ENCODE results near the gene IFNAR2.

DNA sequence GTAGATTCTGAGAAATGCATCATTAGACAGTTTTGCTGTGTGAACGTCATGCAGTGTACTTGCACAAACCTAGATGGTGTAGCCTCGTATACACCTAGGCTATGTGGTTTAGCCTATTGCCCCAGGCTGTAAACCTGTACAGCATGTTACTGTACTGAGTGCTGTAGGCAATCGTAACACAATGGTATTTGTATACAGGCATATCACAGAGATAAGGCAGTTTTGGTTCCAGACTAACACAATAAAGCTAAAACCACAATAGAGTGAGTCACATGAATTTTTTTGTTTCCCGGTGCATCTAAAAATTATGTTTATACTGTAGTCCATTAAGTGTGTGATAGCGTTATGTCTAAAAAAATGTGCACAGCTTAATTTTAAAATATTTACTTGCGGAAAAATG lies 43.3 kb downstream of the IFNAR2 start:
- TF ChIP-seq CTCF (IDR thresholded peaks at IDR 0.05) = no peak
- no peak for TF ChIP-seq EP300 (IDR thresholded peaks at IDR 0.05)
- no peak for TF ChIP-seq POLR2A (IDR thresholded peaks at IDR 0.05; ENCODE audit: low read depth)
- TF ChIP-seq POLR2AphosphoS5 (IDR thresholded peaks at IDR 0.05) = no peak
